Activated T-cell treated with anti-CD3 and anti-CD28 coated beads, Interleukin-2, amount 50 U/mL, for 72 hours (primary cell): ENCODE results near the gene BORCS6. TPM values are rescaled to one million over a fixed set of nuclear protein-coding genes. Genes with fewer than 3 reads are reported as not detected.
"Not testable (repeated sequence)": the region's sequence is repeated elsewhere in the genome, so short reads cannot be mapped to it uniquely, and the experiment has no call there.

ENCODE experiments used
- ATAC-seq, 2 donors: fragments of 150-1000 bp; cut with Tn5 transposase; replicated peaks in 1 of 2; 2 replicates each; pipeline ENCODE4 v1.10.0; 2021; ENCODE audit warnings: moderate library complexity in 2 of 2, mild to moderate bottlenecking in 1 of 2
- DNase-seq, 2 donors: peaks; one replicate each; pipeline ENCODE4 v3.0.0; 2021 to 2022; ENCODE audit warnings: mixed read lengths in 1 of 2
- H3K27ac Mint-ChIP-seq: one replicate; pipeline ENCODE4 v1.8.0; 2022; ENCODE audit warnings: mild to moderate bottlenecking, moderate library complexity, mixed read lengths
- H3K27me3 Mint-ChIP-seq: one replicate; pipeline ENCODE4 v1.8.0; 2022; ENCODE audit warnings: low read depth, mixed read lengths
- H3K36me3 Mint-ChIP-seq, 2 donors: one replicate each; pipeline ENCODE4 v1.8.0; 2022; ENCODE audit warnings: mixed read lengths in 2 of 2, mild to moderate bottlenecking in 1 of 2; ENCODE audit not compliant: insufficient read depth in 2 of 2
- H3K4me1 Mint-ChIP-seq: one replicate; pipeline ENCODE4 v1.8.0; 2022; ENCODE audit warnings: low read depth, mixed read lengths
- H3K4me3 Mint-ChIP-seq, 2 donors: one replicate each; pipeline ENCODE4 v1.8.0; 2022; ENCODE audit warnings: mild to moderate bottlenecking in 2 of 2, mixed read lengths in 2 of 2, moderate library complexity in 2 of 2
- H3K9me3 Mint-ChIP-seq, 2 donors: one replicate each; pipeline ENCODE4 v1.8.0; 2022; ENCODE audit warnings: mixed read lengths in 2 of 2
- total RNA-seq, 2 donors: library from RNA; stranded (reverse); gene quantifications; one replicate each; pipeline ENCODE4 v1.2.3, GENCODE V29; 2022

Gene BORCS6
- total RNA-seq, 2 donors from 2014 or later = 9.6 TPM

- Mint-ChIP-seq H3K9me3 (no peaks in the 10 kb centered on the region), H3K36me3 (peaks cover 5 to 16% of the 10 kb centered on the region in 2 donors), H3K4me3 (peak overlapping the region; percentile 94), H3K27me3 (no peaks in the 10 kb centered on the region), H3K4me1 (peaks cover 54% of the 10 kb centered on the region), H3K27ac (peak overlapping the region; percentile 99)
- peak; percentile 90 to 92 for DNase-seq
- peak; percentile 48 to 51 for ATAC-seq
These were observed 32.8 kb upstream of the BORCS6 start for GRCh38 chr17:8222630-8223355.

DNA sequence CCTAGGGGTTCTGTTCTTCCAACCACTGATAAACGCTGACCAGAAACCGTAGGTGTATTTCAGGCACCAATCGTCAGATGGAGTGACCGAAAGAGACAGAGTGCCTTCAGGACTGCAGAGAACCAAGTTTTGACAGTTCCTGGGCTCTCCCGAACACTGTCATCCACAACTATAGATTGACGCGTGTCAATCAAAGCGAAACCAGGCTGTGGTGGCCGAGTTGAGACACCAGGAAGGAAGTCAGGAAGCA, 32.3 kb upstream of the BORCS6 start:
- Mint-ChIP-seq H3K4me1 (peaks cover 49% of the 10 kb centered on the region), H3K36me3 (peaks cover 2 to 16% of the 10 kb centered on the region in 2 donors), H3K9me3 (no peaks in the 10 kb centered on the region), H3K27me3 (no peaks in the 10 kb centered on the region), H3K27ac (peak overlapping the region; percentile 99), H3K4me3 (peak overlapping the region; percentile 94)
- ATAC-seq (peak; percentile 52 to 61), DNase-seq (peak; percentile 80 to 82)

GRCh38 chr17:8221663-8222379, 31.8 kb upstream of the BORCS6 start:
- peaks cover 0 to 13% of the 10 kb centered on the region in 2 donors for H3K36me3 Mint-ChIP-seq
- DNase-seq (peak; percentile 89 to 92), ATAC-seq (peak; percentile 60 to 66)
- peak overlapping the region; percentile 99 for H3K27ac Mint-ChIP-seq
- peaks cover 44% of the 10 kb centered on the region for H3K4me1 Mint-ChIP-seq
- H3K9me3 Mint-ChIP-seq = no peaks in the 10 kb centered on the region
- H3K4me3 Mint-ChIP-seq = peak overlapping the region; percentile 94
- no peaks in the 10 kb centered on the region for H3K27me3 Mint-ChIP-seq

DNA sequence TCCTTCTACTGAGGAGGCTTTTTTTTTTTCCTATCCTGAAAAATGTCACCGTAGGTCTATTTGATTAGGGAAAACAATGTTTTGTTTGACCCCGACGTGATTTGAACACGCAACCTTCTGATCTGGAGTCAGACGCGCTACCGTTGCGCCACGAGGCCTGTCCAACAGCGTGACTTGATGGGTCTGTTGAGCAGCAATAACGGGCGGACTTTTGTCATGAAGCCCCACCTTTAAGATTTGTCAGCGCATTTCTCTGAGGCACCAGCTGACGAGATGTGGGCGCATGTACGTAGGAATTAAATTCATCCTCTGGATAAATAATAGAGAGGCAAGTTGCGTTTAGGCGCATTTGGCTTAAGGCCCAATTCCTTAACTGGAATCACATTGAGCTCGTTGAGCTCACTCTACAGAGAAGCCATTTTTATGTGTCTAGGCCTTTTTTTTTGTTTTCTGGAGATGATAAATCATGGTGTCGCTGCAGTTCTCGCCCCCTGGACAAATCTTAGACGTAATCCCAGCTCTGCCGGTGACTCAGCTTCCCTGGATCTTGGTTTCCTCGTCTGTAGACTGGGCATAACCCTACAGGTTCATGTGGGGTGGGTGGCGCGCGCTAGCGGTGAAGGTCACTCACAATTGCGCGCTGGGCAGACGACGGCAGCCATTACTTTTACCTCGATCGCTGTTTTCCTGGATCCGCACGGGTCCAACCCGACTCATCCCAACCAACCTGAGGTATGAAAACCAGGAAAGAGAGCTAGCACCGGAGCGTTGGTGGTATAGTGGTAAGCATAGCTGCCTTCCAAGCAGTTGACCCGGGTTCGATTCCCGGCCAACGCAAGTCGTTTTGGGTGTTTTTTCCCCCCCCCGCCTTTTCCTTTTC, 31.0 kb upstream of the BORCS6 start:
- H3K36me3 Mint-ChIP-seq = peaks cover 0 to 13% of the 10 kb centered on the region in 2 donors
- DNase-seq (peak; percentile 84 to 91), ATAC-seq (peak; percentile 18 to 19)
- H3K4me3 Mint-ChIP-seq = peak overlapping the region; percentile 94
- H3K27ac Mint-ChIP-seq = peak overlapping the region; percentile 99
- peaks cover 36% of the 10 kb centered on the region for H3K4me1 Mint-ChIP-seq
- no peaks in the 10 kb centered on the region for H3K27me3 Mint-ChIP-seq
- no peaks in the 10 kb centered on the region for H3K9me3 Mint-ChIP-seq

- not testable (repeated sequence) for H3K27me3 Mint-ChIP-seq, H3K9me3 Mint-ChIP-seq, H3K4me3 Mint-ChIP-seq, H3K27ac Mint-ChIP-seq, H3K36me3 Mint-ChIP-seq, DNase-seq, ATAC-seq
- peaks cover 14% of the 10 kb centered on the region for H3K4me1 Mint-ChIP-seq
These were observed 24.0 kb upstream of the BORCS6 start for GRCh38 chr17:8214000-8214399.

DNA sequence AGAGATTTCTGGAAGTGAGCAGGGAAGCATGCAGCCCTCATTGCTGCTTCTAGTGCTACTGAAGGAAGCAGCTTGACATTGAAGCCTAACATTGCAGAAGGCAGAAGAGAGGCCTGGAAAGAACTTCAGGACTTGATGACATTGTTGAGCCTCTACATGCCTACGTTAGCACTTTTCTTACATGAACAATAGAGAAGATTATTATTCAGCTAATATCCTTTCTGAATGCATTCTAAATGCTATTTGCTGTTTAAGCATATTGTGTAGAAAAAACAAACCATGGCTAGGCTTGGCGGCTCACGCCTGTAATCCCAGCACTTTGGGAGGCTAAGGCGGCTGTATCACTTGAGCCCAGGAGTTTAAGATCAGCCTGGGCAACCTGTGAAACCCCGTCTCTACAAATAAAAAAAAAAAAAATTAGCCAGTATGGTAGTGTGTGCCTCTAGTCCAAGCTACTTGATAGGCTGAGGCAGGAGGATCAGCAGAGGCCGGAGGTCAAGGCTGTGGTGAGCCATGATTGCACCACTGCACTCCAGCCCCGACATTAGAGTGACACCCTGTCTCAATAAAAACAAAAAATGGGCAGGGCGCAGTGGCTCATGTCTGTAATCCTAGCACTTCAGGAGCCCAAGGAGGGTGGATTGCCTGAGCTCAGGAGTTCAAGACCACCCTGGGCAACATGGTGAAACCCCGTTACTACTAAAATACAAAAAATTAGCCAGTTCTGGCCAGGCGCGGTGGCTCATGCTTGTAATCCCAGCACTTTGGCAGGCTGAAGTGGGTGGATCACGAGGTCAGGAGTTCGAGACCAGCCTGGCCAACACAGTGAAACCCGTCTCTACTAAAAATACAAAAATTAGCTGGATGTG, 22.6 kb upstream of the BORCS6 start:
- DNase-seq (no peak), ATAC-seq (no peak)
- Mint-ChIP-seq H3K36me3 (peaks cover 4 to 11% of the 10 kb centered on the region in 2 donors), H3K4me3 (no peak overlapping the region), H3K9me3 (no peaks in the 10 kb centered on the region), H3K4me1 (peaks cover 19% of the 10 kb centered on the region), H3K27ac (no peak overlapping the region), H3K27me3 (no peaks in the 10 kb centered on the region)

DNA sequence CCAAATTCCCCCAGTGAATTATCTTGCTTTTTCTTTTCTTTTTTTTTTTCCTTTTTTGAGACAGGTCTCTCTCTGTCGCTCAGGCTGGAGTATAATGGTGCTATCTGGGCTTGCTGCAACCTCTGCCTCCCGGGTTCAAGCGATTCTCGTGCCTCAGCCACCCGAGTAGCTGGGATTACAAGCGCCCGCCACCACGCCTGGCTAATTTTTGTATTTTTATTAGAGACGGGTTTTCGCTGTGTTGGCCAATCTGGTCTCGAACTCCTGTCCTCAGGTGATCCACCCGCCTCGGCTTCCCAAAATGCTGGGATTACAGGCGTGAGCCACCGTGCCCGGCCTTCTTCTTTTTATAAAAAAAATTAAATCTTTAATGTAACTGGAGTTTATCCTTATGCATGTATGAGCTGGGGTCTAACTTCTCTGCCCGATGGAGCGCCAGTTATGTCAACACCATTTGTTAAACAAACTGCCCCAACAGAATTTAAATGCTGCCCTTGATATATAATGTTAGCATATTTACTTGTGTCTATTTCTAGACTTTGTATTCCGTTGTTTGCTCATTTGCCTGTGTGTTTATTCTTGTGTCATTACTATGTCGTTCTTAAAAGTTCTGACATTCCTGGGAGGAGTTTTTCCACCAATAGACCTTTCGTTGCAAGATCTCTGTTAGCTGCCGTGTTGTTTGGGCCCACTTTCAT, 20.9 kb upstream of the BORCS6 start:
- ATAC-seq = peak in 1 of 2 donors; percentile 22
- H3K36me3 Mint-ChIP-seq = peaks cover 6 to 23% of the 10 kb centered on the region in 2 donors

GRCh38 chr17:8209907-8210760, 20.2 kb upstream of the BORCS6 start, which contains the start of gene AURKB:
Gene AURKB, minus strand, starts transcription at chr17:8210575. Its CDS starts 351 bp downstream, at chr17:8210224.
- DNase-seq (peak; percentile 93 to 94), ATAC-seq (peak; percentile 98)
- Mint-ChIP-seq H3K27me3 (no peaks in the 10 kb centered on the region), H3K4me3 (peak within 1 kb of the TSS; percentile 89 to 93), H3K9me3 (no peaks in the 10 kb centered on the region), H3K27ac (peak within 1 kb of the TSS; percentile 74), H3K36me3 (peaks cover 6 to 23% of the 10 kb centered on the region in 2 donors), H3K4me1 (peaks cover 25% of the 10 kb centered on the region)

More for the DNA sequence above, 20.9 kb upstream of the BORCS6 start:
- no peak for DNase-seq
- H3K4me3 Mint-ChIP-seq = peak overlapping the region; percentile 89 to 93
- peak overlapping the region; percentile 74 for H3K27ac Mint-ChIP-seq
- no peaks in the 10 kb centered on the region for H3K27me3 Mint-ChIP-seq
- H3K9me3 Mint-ChIP-seq = no peaks in the 10 kb centered on the region
- H3K4me1 Mint-ChIP-seq = peaks cover 25% of the 10 kb centered on the region

GRCh38 chr17:8206536-8206935, 16.6 kb upstream of the BORCS6 start:
- Mint-ChIP-seq H3K4me3 (no peak overlapping the region), H3K4me1 (peaks cover 24% of the 10 kb centered on the region), H3K27me3 (no peaks in the 10 kb centered on the region), H3K9me3 (no peaks in the 10 kb centered on the region), H3K36me3 (peaks cover 9 to 33% of the 10 kb centered on the region in 2 donors), H3K27ac (no peak overlapping the region)
- no peak for DNase-seq
- no peak for ATAC-seq

- Mint-ChIP-seq H3K27ac (no peak overlapping the region), H3K27me3 (no peaks in the 10 kb centered on the region), H3K4me1 (peaks cover 25% of the 10 kb centered on the region), H3K4me3 (peak overlapping the region in 1 of 2 donors; percentile 35), H3K9me3 (no peaks in the 10 kb centered on the region), H3K36me3 (peaks cover 9 to 30% of the 10 kb centered on the region in 2 donors)
- DNase-seq = no peak
- no peak for ATAC-seq
These were observed 15.0 kb upstream of the BORCS6 start for GRCh38 chr17:8204761-8205555.
